Gastroesophageal sphincter (tissue), 4 donors: ENCODE data around the gene PRSS22. TPM values are rescaled to one million over a fixed set of nuclear protein-coding genes. Genes with fewer than 3 reads are reported as not detected.

Experiments
- ATAC-seq: fragments of 150-250 bp; one replicate; pipeline ENCODE4 v1.9.1; 2016; ENCODE audit warnings: mild to moderate bottlenecking, moderate library complexity
- H3K27ac ChIP-seq, 4 donors: fragments of 200-600 bp; sonication (generic) in 3 of 4; 1 replicate in 3 of 4; 2 replicates in 1 of 4; pipeline ENCODE4 v1.5.1; 2016 to 2019
- H3K27me3 ChIP-seq: fragments of 200-600 bp; sonication (generic); one replicate; pipeline ENCODE4 v1.5.1; 2019
- H3K36me3 ChIP-seq, 2 donors: fragments of 200-600 bp; sonication (generic); one replicate each; pipeline ENCODE4 v1.5.1; 2019; ENCODE audit warnings: control low read depth in 1 of 2
- H3K4me1 ChIP-seq, 3 donors: fragments of 200-600 bp; sonication (generic); 1 replicate in 2 of 3; 2 replicates in 1 of 3; pipeline ENCODE4 v1.5.1; 2016 to 2019; ENCODE audit warnings: control low read depth in 2 of 3
- H3K4me3 ChIP-seq, 2 donors: fragments of 200-600 bp; sonication (generic); one replicate each; pipeline ENCODE4 v1.5.1; 2019; ENCODE audit warnings: mild to moderate bottlenecking in 1 of 2, moderate library complexity in 1 of 2
- H3K9me3 ChIP-seq, 3 donors: fragments of 200-600 bp; sonication (generic); one replicate each; pipeline ENCODE4 v1.5.1; 2017 to 2019; ENCODE audit warnings: control low read depth in 2 of 3
- CTCF ChIP-seq, 4 experiments: fragments of 200-600 bp in 2 of 4; fragments of 450-650 bp in 2 of 4; sonication (generic) in 1 of 4; IDR thresholded peaks; one replicate each; pipeline ENCODE4 v1.5.1; 2017 to 2019; ENCODE audit warnings: antibody characterized with exemption in 4 of 4, mild to moderate bottlenecking in 2 of 4, moderate library complexity in 2 of 4
- EP300 ChIP-seq: sonication (generic); formaldehyde crosslinking; IDR thresholded peaks from one replicate; pipeline ENCODE4 v1.6.1; 2017; ENCODE audit warnings: antibody characterized with exemption, mild to moderate bottlenecking
- POLR2A ChIP-seq, 2 donors: fragments of 450-650 bp; IDR thresholded peaks; one replicate each; pipeline ENCODE4 v1.6.1; 2017; ENCODE audit warnings: antibody characterized with exemption in 2 of 2, mild to moderate bottlenecking in 2 of 2, moderate library complexity in 1 of 2
- POLR2AphosphoS5 ChIP-seq: sonication (generic); formaldehyde crosslinking; IDR thresholded peaks from one replicate; pipeline ENCODE4 v1.6.1; 2017; ENCODE audit warnings: antibody characterized with exemption
- WGBS, 2 donors: methylation state at CpG; one replicate each; pipeline ENCODE4 v1.1.5; 2018; ENCODE audit warnings: low coverage in 1 of 2; 5-methylcytosine and 5-hydroxymethylcytosine counted together
- total RNA-seq, 4 donors: library from RNA; depleted of rRNA; stranded (reverse); fragments of >200 nt; gene quantifications; one replicate each; pipeline ENCODE4 v1.1.0, GENCODE V29; 2016

Gene PRSS22
- total RNA-seq, 4 donors from 2014 or later, result 1.0 to 2.7 TPM; not detected in 2

- no peak overlapping the region for H3K27ac ChIP-seq
- no peaks in the 10 kb centered on the region for H3K4me1 ChIP-seq
- no peak overlapping the region for H3K4me3 ChIP-seq
- H3K36me3 ChIP-seq, result no peaks in the 10 kb centered on the region
- no peak for ATAC-seq
- WGBS, 2 donors, result 60 to 69% methylated on average over 1 to 8 of the region's 19 CpGs
- no peaks in the 10 kb centered on the region for H3K9me3 ChIP-seq
- peaks cover 58% of the 10 kb centered on the region for H3K27me3 ChIP-seq
- TF ChIP-seq CTCF (IDR thresholded peaks at IDR 0.05) (no peak), POLR2AphosphoS5 (no peak), EP300 (no peak), POLR2A (IDR thresholded peaks at IDR 0.05) (no peak)
Measured at GRCh38 chr16:2826591-2827373, 31.2 kb downstream of the PRSS22 start.

DNA sequence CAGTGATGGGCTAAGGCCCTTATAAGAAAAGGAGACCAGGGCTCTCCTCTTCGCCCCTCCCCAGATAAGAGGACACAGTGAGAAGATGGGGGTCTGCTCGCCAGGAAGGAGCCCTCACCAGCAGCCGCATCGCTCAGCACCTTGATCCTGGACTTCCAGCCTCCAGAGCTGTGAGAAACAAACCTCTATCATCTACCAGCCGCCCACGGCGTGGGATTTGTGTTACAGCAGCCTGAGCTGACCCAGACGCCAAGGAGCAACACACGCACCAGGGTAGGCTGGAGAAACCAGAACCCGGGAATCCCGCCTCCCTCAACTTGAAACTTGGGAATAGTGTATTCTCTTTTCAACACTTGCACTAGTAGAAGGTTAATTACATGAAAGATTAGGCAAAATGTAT lies 32.1 kb downstream of the PRSS22 start:
- Histone ChIP-seq H3K27ac (no peak overlapping the region), H3K9me3 (no peaks in the 10 kb centered on the region), H3K4me1 (no peaks in the 10 kb centered on the region), H3K4me3 (no peak overlapping the region), H3K27me3 (peaks cover 55% of the 10 kb centered on the region), H3K36me3 (no peaks in the 10 kb centered on the region)
- no peak for TF ChIP-seq CTCF (IDR thresholded peaks at IDR 0.05)
- TF ChIP-seq EP300, result no peak
- TF ChIP-seq POLR2A (IDR thresholded peaks at IDR 0.05), result no peak
- no peak for TF ChIP-seq POLR2AphosphoS5
- ATAC-seq, result no peak
- 20 to 63% methylated on average over 1 to 4 of the region's 11 CpGs for WGBS, 2 donors

DNA sequence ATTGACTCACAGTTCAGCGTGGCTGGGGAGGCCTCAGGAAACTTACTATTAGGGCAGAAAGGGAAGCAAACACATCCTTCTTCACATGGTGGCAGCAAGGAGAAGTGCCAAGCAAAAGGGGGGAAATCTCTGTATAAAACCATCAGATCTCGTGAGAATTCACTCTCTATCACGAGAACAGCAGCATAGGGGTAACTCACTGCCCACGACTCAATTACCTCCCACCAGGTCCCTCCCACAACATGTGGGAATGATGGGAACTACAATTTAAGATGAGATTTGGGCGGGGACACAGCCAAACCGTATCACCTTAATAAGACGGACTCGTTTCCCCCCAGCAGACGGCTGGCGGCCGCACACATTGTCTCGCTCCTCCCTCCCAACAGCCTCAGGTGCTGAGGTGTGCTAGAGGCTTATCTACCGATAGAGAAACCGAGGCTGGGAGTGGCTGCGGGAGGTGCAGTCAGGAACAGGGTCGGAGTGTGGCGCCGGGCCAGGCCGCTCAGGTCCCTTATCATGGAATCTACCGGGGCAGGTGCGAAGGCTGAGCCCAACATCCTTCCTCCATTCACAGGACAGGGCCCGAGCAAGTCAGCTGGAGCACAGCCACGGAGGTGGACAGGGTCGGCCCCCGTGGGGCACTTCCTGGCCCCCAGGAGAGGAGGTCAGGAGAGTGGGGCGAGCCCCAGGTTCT lies 32.8 kb downstream of the PRSS22 start:
- TF ChIP-seq POLR2AphosphoS5 (no peak), EP300 (no peak), POLR2A (IDR thresholded peaks at IDR 0.05) (no peak)
- H3K36me3 ChIP-seq, result no peaks in the 10 kb centered on the region
- H3K27ac ChIP-seq, result no peak overlapping the region
- peaks cover 55% of the 10 kb centered on the region for H3K27me3 ChIP-seq
- no peak for ATAC-seq
- no peaks in the 10 kb centered on the region for H3K9me3 ChIP-seq
- H3K4me3 ChIP-seq, result no peak overlapping the region
- 61 to 71% methylated on average over 2 to 4 of the region's 26 CpGs for WGBS, 2 donors
- H3K4me1 ChIP-seq, result no peaks in the 10 kb centered on the region

DNA sequence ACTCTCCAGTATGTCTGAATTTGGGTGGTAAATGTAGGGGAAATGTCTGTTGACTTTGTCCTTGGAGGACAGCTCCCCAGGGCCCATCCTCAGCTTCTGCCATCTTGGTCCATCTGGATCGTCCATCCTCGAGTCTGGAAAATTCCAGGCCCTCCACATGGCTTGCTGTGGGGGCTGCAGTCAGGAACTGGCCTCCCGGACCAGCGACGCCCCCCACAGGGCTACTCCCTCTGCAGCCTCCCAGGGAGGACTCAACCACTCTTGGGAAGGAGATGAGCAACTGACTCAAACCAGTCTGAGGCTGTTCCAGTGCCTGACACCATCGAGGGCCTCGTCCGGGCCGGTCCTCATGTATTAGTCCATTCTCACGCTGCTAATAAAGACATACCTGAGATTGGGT lies 33.3 kb downstream of the PRSS22 start:
- Histone ChIP-seq H3K4me3 (no peak overlapping the region), H3K27ac (no peak overlapping the region), H3K27me3 (peaks cover 55% of the 10 kb centered on the region), H3K9me3 (no peaks in the 10 kb centered on the region), H3K4me1 (no peaks in the 10 kb centered on the region), H3K36me3 (no peaks in the 10 kb centered on the region)
- no peak for ATAC-seq
- 80% methylated on average over 1 of the region's 10 CpGs; no CpG with 5 or more reads in 1 of the 2 donors for WGBS, 2 donors
- TF ChIP-seq EP300 (no peak), POLR2A (IDR thresholded peaks at IDR 0.05) (no peak), CTCF (IDR thresholded peaks at IDR 0.05) (no peak), POLR2AphosphoS5 (no peak)

DNA sequence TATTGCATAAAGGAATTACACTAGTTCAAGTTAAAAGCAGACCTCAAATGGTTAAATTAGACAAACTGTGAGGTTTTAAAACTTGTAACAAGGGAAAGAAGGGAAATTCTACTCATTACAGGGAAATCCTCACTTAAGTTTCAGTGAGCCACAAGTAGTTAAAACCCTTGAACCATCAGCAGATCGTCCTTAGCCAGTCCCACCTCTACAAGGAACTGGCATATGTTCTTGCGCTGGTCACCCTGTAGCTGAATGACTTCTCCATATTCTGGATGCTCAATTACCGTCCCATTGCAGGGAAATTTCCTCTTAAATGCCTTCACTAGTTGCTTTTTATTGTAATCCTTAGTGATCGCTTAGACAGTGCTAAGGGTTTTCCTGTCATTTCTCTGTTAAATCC lies 35.5 kb downstream of the PRSS22 start:
- ATAC-seq, result no peak
- no peak for TF ChIP-seq POLR2AphosphoS5
- no peak for TF ChIP-seq CTCF (IDR thresholded peaks at IDR 0.05)
- TF ChIP-seq EP300, result no peak
- no peak for TF ChIP-seq POLR2A (IDR thresholded peaks at IDR 0.05)
- no peaks in the 10 kb centered on the region for H3K36me3 ChIP-seq
- H3K27me3 ChIP-seq, result peaks cover 53% of the 10 kb centered on the region
- WGBS, 2 donors, result 45 to 83% methylated on average over 1 to 4 of the region's 4 CpGs
- no peak overlapping the region for H3K4me3 ChIP-seq
- H3K9me3 ChIP-seq, result no peaks in the 10 kb centered on the region
- no peak overlapping the region for H3K27ac ChIP-seq
- H3K4me1 ChIP-seq, result no peaks in the 10 kb centered on the region
